ENCODE data around the gene PTPRU.

DNA sequence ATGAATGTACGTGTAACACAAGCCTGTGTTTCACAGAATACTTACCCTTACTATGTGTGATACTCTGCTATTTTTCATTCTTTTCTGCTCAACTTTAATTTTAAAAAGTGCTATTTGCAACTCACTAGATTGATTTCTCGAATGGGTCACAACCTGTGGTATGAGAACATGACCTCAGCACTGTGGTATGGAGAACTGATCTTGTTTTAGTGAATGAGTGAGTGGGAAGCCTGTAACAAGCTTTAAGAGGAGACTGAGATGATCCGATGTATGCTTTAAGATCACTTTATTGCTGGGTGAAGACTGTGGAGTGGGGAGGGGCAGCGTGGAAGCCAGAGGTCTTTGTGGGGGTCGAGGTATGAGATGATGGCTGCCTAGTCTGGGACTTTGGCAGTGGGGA, 27.1 kb upstream of the PTPRU start:
- TF ChIP-seq GATA3 (IDR thresholded peaks at IDR 0.05; ENCODE audit: low read depth, low read length) (no peak), GATA2 (IDR thresholded peaks at IDR 0.05; ENCODE audit: low read depth, low read length) (no peak)
